HG02571 (cell line): ENCODE data around the gene WWTR1.

ENCODE experiments used
- ATAC-seq: cut with Tn5 transposase; IDR thresholded peaks from one replicate; pipeline ENCODE4 v1.9.1; 2021; ENCODE audit warnings: mild to moderate bottlenecking, moderate library complexity; ENCODE audit not compliant: unreplicated experiment

The WWTR1 gene

GRCh38 chr3:149571381-149571780 lies 86.4 kb downstream of the WWTR1 start:
- ATAC-seq: no peak

DNA sequence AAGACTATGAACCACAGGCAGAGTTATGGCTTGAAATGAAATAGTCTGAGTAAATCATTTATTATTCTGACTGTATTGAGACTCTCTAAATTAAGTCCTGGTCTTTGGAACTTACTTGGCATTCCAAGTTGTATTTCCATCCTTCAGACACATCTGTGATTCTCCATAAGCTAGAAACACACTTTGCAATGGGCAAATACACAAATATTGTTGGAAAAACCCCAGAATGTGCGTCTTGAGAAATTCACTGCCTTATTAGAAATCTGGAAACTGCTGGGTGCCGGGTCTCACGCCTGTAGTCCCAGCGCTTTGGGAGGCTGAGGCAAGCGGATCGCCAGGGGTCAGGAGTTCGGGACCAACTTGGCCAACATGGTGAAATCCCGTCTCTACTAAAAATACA lies 87.8 kb downstream of the WWTR1 start:
- no peak for ATAC-seq

GRCh38 chr3:149567381-149567780 lies 90.4 kb downstream of the WWTR1 start:
- no peak for ATAC-seq

GRCh38 chr3:149566292-149566975 lies 91.4 kb downstream of the WWTR1 start:
- ATAC-seq: no peak

GRCh38 chr3:149564079-149564478 lies 93.7 kb downstream of the WWTR1 start:
- no peak for ATAC-seq

- ATAC-seq: no peak
Observed at GRCh38 chr3:149563114-149563513, 94.7 kb downstream of the WWTR1 start.

DNA sequence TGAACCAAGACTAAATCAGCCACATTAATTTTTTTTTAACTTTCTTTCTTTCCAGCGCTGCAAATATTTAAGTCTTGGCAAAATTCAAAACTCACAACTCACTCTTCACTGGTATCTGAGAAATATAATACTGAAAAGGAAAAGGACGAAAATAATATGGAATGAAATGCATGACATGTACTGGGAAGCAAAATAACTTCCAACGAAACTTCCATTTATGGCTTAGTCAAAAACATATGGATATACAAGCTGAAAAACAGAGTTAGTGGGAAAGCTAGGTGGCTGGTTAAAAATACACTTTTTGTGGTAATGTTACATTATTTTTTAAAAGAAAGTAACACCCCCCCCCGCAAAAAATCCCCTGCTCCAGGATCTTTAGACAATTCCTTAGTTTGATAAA lies 97.2 kb downstream of the WWTR1 start:
- no peak for ATAC-seq

DNA sequence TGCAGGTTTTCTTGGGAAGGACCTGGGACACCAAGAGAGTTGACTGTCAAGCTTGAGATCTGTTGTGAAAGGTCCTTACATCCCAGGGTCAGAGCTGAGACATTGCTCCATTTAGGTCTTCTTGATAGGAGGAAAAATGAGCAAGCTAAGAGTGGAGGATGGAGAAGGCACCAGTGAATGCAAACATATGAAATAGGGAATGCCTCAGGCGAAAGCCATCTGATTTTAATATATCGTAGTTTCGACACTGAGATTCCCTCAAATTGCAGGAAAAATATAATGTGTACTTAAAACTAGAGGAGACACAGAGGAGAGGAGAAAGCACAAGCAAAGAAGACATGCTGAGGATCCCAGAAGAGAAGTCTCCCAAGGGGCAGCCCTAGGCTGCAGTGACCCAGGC lies 97.8 kb downstream of the WWTR1 start:
- no peak for ATAC-seq

GRCh38 chr3:149559525-149559924 lies 98.3 kb downstream of the WWTR1 start:
- ATAC-seq: no peak

DNA sequence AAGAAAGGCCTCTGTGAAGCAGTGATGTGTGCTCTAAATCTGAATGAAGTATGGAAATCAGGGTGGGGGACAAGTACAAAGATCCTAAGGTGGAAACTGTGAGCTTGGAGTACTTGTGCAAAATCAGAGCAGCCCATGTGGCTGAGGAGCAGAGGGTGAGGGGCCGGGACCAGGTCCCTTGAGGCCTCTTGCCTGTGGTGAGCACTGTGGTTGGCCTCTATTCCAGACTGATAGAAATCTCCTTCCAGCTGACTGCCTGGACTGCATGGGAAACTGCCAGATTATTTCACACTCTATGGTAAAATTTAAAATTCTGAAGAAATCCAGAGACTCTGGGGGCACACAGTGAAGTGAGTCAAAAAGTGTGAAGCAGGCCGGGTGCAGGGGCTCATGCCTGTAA lies 101.9 kb downstream of the WWTR1 start:
- no peak for ATAC-seq

DNA sequence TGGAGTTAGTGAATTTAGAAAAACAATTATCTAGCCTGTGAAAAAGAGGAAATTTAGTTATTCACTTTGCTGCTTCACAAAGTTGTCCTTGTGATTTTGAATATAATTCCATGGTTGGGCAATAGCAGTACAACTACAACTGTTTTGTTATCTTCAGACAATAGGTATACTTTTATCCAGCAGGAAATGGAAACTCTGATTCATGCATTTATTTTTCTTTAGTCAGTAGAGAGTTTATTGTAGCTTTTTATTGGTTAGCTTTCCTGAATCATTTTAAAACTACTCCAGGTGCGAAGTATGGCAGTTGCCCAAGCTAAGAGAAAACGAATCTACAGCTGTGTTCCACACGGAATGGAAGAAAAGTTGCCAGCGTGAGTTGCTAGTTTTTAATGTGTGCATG lies 103.0 kb downstream of the WWTR1 start:
- no peak for ATAC-seq

DNA sequence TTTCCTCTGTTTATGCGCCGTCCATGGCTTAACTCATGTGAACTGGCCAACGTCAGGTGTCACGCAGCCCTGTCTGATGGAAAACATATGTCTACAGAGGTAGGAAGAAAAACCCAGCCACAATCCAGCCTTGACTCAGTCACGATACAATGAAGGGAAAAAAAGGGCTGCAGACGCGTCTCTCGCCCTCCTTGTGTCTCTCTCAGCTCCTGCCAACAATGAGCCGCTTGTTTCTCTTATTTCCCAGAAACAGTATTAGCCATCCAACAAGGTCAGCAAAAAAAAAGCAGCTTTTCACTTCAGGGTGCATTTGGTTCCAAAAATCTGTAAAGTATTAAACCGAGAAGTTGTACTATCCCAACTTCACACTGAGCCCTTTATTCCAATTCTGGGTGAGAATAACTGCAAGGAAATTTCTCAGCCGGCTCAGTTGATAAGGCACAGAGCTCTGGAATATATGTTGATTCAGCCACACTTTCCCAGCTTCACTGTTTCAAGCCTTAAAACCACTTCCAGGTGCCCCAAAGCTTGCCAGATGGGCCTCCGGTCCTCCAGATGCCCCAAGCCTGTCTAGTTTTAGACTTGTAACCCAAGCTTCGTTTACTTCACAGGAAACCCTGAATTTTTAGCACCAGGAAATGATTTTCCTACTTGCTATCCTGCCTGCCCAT lies 103.9 kb downstream of the WWTR1 start:
- no peak for ATAC-seq

GRCh38 chr3:149552700-149553099 lies 105.1 kb downstream of the WWTR1 start:
- no peak for ATAC-seq

GRCh38 chr3:149551500-149551899 lies 106.3 kb downstream of the WWTR1 start:
- no peak for ATAC-seq

DNA sequence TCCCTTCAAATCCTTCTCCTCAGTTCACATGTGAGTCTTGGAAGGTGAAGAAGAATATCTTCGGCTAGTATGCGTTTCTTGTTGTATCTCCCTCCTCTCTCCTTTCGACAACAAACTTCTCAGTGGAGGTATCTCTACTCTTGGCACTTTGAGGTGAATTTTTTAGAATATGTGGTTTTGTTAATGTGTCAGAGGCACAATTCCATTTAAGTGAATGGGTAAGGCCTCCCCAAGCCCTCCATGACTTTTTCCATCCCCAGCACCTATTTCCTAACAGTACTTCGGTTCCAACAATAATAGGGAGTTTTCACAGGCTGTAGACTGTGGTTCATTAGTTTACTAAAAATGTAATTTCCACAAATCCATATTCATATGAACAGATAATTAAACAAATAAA lies 109.2 kb downstream of the WWTR1 start:
- no peak for ATAC-seq

- no peak for ATAC-seq
Observed at GRCh38 chr3:149547954-149548668, 109.7 kb downstream of the WWTR1 start.

DNA sequence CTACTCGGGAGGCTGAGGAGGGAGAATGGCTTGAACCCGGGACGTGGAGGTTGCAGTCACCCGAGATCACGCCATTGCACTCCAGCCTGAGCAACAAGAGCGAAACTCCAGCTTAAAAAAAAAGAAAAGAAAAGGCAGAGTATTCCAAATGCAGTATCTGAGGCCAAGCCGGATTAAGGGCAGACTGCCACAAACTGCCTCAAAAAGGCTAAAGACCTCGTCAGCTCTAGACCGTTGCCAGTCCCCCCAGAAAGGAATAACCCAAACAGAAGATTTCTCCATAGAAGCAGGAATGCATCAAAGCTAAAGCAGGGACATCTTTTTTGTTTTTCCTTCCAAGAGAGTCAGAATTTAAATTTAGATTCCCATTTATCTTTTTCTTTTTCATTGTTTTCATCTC lies 110.4 kb downstream of the WWTR1 start:
- no peak for ATAC-seq

DNA sequence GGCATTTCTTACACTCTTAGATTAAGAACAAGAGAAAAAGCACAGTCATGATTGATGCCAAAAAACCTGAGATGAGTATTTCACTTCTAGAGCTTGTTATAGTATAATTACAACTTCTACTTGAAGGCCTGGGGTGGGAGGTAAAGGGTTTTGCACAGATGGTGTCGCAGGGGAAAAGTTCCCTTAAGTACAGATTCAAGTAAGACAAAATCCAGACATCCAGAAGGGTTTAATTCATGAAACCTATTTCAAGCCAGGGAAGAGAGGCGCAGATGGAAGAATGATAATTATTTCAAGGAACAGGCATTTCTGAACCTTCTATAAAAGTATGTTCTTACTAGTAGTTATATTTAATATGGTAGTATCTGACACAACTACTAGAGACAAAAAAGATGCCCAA lies 112.8 kb downstream of the WWTR1 start:
- ATAC-seq: no peak

DNA sequence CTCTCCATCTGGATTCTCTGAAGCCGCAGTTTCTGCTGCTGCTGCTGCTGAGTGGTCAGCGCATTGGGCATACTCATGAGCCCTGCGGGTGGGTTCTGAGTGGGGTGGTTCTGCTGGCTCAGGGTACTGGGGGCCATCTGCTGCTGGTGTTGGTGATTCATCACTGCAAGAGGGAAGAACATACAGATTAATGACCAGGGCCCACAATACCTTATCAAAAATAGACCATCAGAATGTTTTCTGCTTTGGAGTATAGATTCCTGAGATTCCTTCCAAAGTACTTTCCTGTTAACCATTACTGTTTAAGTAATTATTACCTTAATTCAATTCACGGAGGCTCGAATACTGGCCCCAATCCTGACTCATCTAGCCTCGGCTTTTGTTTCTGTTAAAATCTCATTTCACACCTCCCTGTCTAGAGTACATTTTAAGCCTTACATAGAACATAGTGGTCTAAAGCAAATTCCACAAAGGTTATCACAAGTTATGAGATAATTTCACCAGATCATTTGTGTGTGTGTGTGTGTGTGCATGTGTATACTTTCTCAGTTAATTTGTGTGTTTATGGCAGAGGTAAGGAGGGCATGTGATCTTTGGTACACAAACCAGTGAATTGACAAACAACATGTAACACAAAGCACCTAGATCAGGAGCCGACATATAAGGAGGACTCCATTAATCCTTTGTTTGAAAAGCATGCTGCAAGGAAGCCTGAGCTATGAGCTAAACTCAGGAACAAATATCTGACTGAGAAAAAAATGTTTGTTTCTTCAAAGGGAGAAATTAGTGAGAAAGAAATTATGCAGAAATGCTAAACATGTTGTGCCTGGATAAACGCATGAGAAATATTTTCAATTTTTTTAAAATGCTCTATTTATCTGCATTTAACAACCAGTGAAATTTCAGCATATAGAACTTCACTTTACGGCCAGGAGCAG lies 115.2 kb downstream of the WWTR1 start:
- no peak for ATAC-seq

DNA sequence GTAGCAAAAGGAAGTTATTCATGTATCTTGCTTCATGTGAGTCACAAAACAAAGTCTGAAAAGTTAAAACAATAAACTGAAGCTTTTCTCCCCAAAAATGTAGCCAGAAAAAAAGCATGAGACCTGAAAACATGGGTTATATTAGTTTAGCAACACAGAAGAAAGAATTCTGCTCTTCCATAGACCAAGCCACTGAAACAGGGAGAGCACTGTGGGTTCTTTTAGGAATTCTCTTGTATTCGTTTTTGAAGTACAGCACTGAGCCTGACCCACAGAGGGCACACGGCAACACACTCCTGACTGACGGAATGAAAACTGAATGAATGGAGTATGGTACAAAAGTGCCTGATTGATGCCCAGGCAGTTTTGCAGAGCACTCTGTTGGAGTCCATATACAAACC lies 116.7 kb downstream of the WWTR1 start:
- ATAC-seq: no peak

GRCh38 chr3:149538371-149538770 lies 119.5 kb downstream of the WWTR1 start:
- ATAC-seq: no peak
